ENCODE results near the gene MSI2. TPM values are rescaled to one million over a fixed set of nuclear protein-coding genes. Genes with fewer than 3 reads are reported as not detected.

The MSI2 gene
- total RNA-seq, 1 donor from 2014 or later, result 75.5 TPM

DNA sequence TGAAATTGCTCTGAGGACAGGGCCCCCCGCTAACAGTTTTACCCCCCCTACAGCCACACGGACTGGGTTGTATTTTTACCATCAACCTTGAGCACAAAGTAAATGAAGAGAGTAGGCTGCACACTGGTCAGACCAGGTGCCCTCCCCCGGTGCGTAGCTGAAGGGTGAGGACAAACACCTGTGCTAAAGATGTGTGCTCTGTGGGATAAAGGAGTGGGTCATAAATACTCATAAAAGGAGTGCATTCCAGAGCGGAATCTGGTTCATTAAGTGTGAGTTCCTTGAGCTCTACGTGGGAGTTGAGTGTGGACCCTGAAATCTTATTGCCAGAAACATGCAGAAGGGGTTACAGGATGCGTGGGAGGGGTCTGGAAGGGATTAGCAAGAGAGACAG lies 271.7 kb downstream of the MSI2 start:
- Mint-ChIP-seq H3K27me3 (ENCODE audit: unreplicated experiment) (no peaks in the 10 kb centered on the region), H3K4me1 (ENCODE audit: unreplicated experiment) (peaks cover 53% of the 10 kb centered on the region), H3K27ac (ENCODE audit: unreplicated experiment) (no peak overlapping the region), H3K36me3 (ENCODE audit: unreplicated experiment) (no peaks in the 10 kb centered on the region), H3K9me3 (ENCODE audit: unreplicated experiment) (no peaks in the 10 kb centered on the region), H3K4me3 (ENCODE audit: unreplicated experiment) (no peak overlapping the region)
- no peak for DNase-seq (ENCODE audit: extremely low spot score, unreplicated experiment)
- TF ChIP-seq, protein P1, sequence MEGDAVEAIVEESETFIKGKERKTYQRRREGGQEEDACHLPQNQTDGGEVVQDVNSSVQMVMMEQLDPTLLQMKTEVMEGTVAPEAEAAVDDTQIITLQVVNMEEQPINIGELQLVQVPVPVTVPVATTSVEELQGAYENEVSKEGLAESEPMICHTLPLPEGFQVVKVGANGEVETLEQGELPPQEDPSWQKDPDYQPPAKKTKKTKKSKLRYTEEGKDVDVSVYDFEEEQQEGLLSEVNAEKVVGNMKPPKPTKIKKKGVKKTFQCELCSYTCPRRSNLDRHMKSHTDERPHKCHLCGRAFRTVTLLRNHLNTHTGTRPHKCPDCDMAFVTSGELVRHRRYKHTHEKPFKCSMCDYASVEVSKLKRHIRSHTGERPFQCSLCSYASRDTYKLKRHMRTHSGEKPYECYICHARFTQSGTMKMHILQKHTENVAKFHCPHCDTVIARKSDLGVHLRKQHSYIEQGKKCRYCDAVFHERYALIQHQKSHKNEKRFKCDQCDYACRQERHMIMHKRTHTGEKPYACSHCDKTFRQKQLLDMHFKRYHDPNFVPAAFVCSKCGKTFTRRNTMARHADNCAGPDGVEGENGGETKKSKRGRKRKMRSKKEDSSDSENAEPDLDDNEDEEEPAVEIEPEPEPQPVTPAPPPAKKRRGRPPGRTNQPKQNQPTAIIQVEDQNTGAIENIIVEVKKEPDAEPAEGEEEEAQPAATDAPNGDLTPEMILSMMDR (IDR thresholded peaks at IDR 0.05), result no peak

DNA sequence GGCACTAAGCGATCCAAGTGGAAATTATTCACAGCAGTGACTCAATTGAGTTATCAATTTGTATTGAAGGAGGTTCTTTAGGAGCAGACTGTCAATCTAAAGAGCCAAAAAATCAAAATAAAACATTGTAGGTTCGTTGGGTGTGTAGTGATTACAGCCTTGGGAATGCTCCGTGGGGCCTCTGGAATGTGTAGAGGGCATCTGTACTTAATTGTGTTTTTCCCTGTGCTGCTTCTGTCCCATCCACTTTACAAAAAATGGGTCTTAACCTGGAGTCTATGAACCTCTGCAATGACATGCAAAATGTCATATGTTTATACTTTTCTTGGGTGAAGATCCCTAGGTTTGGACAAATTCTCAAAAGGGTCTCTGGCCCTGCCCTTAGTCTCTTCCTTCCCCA lies 273.7 kb downstream of the MSI2 start:
- Mint-ChIP-seq H3K4me1 (ENCODE audit: unreplicated experiment) (peaks cover 34% of the 10 kb centered on the region), H3K9me3 (ENCODE audit: unreplicated experiment) (no peaks in the 10 kb centered on the region), H3K36me3 (ENCODE audit: unreplicated experiment) (peaks cover 3% of the 10 kb centered on the region), H3K27me3 (ENCODE audit: unreplicated experiment) (no peaks in the 10 kb centered on the region), H3K4me3 (ENCODE audit: unreplicated experiment) (no peak overlapping the region), H3K27ac (ENCODE audit: unreplicated experiment) (no peak overlapping the region)
- no peak for DNase-seq (ENCODE audit: extremely low spot score, unreplicated experiment)
- TF ChIP-seq, protein P1 (IDR thresholded peaks at IDR 0.05), result no peak

DNA sequence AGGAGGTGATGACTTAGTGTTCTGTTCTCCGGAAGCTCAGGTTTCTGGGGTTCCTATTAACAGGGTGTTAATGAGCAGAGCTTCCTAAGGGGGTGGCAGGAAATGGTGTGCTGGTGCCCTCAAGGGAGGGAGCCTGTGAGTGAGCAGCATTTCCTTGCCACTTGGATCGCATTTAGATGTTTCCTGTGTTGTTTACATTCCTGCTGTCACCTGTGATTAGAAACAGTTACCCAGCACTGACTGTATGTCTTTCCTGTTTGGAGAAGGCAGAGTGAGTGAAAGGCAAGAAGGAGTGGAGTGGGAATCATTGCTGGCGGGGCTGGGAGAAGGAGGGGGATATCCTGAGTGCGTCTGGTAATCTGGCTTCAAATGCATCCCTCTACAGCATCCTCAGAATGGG lies 274.2 kb downstream of the MSI2 start:
- no peak overlapping the region for H3K27ac Mint-ChIP-seq (ENCODE audit: unreplicated experiment)
- TF ChIP-seq, protein P1 (IDR thresholded peaks at IDR 0.05), result no peak
- DNase-seq (ENCODE audit: extremely low spot score, unreplicated experiment), result no peak

DNA sequence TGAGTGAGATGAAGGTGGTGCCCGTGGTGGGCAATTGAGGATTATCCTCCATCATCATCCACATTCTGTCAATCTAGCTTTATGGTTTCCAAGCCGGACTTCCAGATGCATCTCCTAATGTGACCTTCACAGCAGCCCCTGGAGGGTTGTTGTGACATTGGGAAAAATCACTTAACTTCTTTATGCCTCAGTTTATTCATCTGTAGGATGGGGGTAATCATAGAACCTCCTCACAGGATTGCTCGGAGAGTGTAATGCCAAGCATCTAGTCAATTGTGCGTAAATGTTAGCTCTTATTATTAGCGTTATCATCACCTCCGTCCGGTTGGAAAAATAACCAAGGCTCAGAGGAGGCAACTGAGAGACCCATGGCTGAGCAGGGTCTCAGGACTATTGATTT lies 274.8 kb downstream of the MSI2 start:
- Mint-ChIP-seq H3K4me1 (ENCODE audit: unreplicated experiment) (peaks cover 34% of the 10 kb centered on the region), H3K27me3 (ENCODE audit: unreplicated experiment) (no peaks in the 10 kb centered on the region), H3K36me3 (ENCODE audit: unreplicated experiment) (peaks cover 3% of the 10 kb centered on the region), H3K4me3 (ENCODE audit: unreplicated experiment) (no peak overlapping the region), H3K9me3 (ENCODE audit: unreplicated experiment) (no peaks in the 10 kb centered on the region), H3K27ac (ENCODE audit: unreplicated experiment) (no peak overlapping the region)
- no peak for DNase-seq (ENCODE audit: extremely low spot score, unreplicated experiment)
- TF ChIP-seq, protein P1 (IDR thresholded peaks at IDR 0.05), result no peak

More for the DNA sequence above, 274.2 kb downstream of the MSI2 start:
- Mint-ChIP-seq H3K9me3 (ENCODE audit: unreplicated experiment) (no peaks in the 10 kb centered on the region), H3K4me3 (ENCODE audit: unreplicated experiment) (no peak overlapping the region), H3K36me3 (ENCODE audit: unreplicated experiment) (peaks cover 3% of the 10 kb centered on the region), H3K27me3 (ENCODE audit: unreplicated experiment) (no peaks in the 10 kb centered on the region), H3K4me1 (ENCODE audit: unreplicated experiment) (peaks cover 35% of the 10 kb centered on the region)

DNA sequence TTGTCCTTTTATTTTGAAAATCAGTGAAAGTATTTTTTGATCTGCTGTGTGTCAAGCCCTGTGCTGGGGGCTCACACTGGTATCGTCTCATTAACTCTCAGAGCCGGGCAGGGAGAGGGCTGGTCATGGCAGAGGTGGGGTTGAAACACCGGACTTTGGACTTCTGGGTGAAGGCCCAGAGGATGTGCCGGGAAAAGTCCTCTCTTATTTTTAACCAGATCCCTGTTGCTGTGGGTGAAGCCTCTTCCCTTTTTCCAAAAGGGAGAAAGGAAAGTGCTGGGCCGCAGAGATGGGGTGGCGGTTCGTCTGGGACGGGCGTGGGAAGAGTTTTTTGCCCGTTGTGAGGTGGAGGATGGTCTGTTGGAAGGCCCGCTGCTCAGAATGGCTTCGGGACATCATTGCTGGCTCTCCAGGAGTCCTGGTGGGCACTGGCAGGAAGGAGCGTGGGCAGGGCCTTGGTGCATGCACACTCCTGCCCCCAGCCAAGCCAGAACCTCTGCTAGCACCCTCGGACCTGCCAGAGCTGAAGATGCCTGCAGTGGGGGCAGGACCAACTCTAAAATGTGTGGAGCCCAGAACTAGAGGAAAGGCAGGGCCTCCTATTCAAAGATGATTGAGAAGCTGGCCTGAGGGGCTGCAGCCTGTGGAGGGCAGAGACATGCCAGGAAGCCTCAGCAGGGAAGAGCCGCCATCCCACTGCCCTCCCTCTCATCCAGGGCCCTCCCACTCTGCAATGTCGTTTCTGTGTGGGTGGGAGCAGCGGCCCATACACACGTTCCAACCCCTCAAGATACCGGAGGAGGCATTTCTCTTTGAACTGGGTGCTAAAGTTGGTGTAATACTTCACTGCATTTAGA lies 275.6 kb downstream of the MSI2 start:
- Mint-ChIP-seq H3K27ac (ENCODE audit: unreplicated experiment) (peak overlapping the region; percentile 23), H3K4me3 (ENCODE audit: unreplicated experiment) (no peak overlapping the region), H3K9me3 (ENCODE audit: unreplicated experiment) (no peaks in the 10 kb centered on the region), H3K36me3 (ENCODE audit: unreplicated experiment) (peaks cover 3% of the 10 kb centered on the region), H3K27me3 (ENCODE audit: unreplicated experiment) (no peaks in the 10 kb centered on the region), H3K4me1 (ENCODE audit: unreplicated experiment) (peaks cover 34% of the 10 kb centered on the region)
- TF ChIP-seq, protein P1 (IDR thresholded peaks at IDR 0.05), result no peak
- DNase-seq (ENCODE audit: extremely low spot score, unreplicated experiment), result no peak

Data from osteocyte (in vitro differentiated cells).